ENCODE data around the gene OR5K2. TPM values are rescaled to one million over a fixed set of nuclear protein-coding genes. Genes with fewer than 3 reads are reported as not detected.

OR5K2 gene
- total RNA-seq, 2 donors from 2014 or later = not detected

GRCh38 chr3:98519351-98519750, 21.9 kb downstream of the OR5K2 start:
- DNase-seq (no peak), ATAC-seq (no peak)
- intact Hi-C loops (cut with DNase I, micrococcal nuclease) = no loop called here

GRCh38 chr3:98521897-98522543, 24.5 kb downstream of the OR5K2 start:
- ATAC-seq = peak; percentile 75
- intact Hi-C loops (cut with DNase I, micrococcal nuclease) = loop anchor here in 1 of 2 donors (10.0 kb wide), 1 partner anchor 73 kb away; the partner anchor contains the start of gene CPOX
- DNase-seq = peak; percentile 36 to 57

- DNase-seq (peak; percentile 97), ATAC-seq (peak; percentile 98)
- intact Hi-C loops (cut with DNase I, micrococcal nuclease) = loop anchor here in 1 of 2 donors (10.0 kb wide), 1 partner anchor 72 kb away; the partner anchor contains the start of gene CPOX
Observed at GRCh38 chr3:98522544-98523281, 25.2 kb downstream of the OR5K2 start, which contains the start of gene CLDND1. Gene CLDND1 (minus strand): TSS chr3:98522902. CDS start chr3:98521424, 1,478 bp downstream.

GRCh38 chr3:98525494-98525893, 28.0 kb downstream of the OR5K2 start:
- intact Hi-C loops (cut with DNase I, micrococcal nuclease) = loop anchor here in 1 of 2 donors (10.0 kb wide), 1 partner anchor 69 kb away; the partner anchor contains the start of gene CPOX
- no peak for DNase-seq
- no peak for ATAC-seq

- no peak for ATAC-seq
- intact Hi-C loops (cut with DNase I, micrococcal nuclease) = loop anchor here in 1 of 2 donors (10.0 kb wide), 1 partner anchor 66 kb away; the partner anchor contains the start of gene CPOX
- no peak for DNase-seq
Observed at GRCh38 chr3:98528474-98529346, 31.2 kb downstream of the OR5K2 start.

GRCh38 chr3:98529856-98530459, 32.5 kb downstream of the OR5K2 start:
- intact Hi-C loops (cut with DNase I, micrococcal nuclease) = loop anchor here in 1 of 2 donors (10.0 kb wide), 1 partner anchor 65 kb away; the partner anchor contains the start of gene CPOX
- ATAC-seq = no peak
- DNase-seq = no peak

GRCh38 chr3:98530676-98531075, 33.2 kb downstream of the OR5K2 start:
- DNase-seq = no peak
- intact Hi-C loops (cut with DNase I, micrococcal nuclease) = no loop called here
- ATAC-seq = no peak

GRCh38 chr3:98531622-98532274, 34.3 kb downstream of the OR5K2 start, which contains the start of gene GPR15:
Gene GPR15 (plus strand): TSS chr3:98531978. CDS start chr3:98532034, 56 bp downstream.
- no peak for ATAC-seq
- intact Hi-C loops (cut with DNase I, micrococcal nuclease) = no loop called here
- DNase-seq = no peak

GRCh38 chr3:98532275-98532637, 34.8 kb downstream of the OR5K2 start:
- intact Hi-C loops (cut with DNase I, micrococcal nuclease) = no loop called here
- ATAC-seq (no peak), DNase-seq (no peak)

- intact Hi-C loops (cut with DNase I, micrococcal nuclease) = no loop called here
- ATAC-seq (no peak), DNase-seq (no peak)
Observed at GRCh38 chr3:98532709-98533571, 35.5 kb downstream of the OR5K2 start.

- ATAC-seq = no peak
- intact Hi-C loops (cut with DNase I, micrococcal nuclease) = no loop called here
- DNase-seq = no peak
Observed at GRCh38 chr3:98534168-98534567, 36.7 kb downstream of the OR5K2 start.

GRCh38 chr3:98534734-98535133, 37.3 kb downstream of the OR5K2 start:
- intact Hi-C loops (cut with DNase I, micrococcal nuclease) = no loop called here
- ATAC-seq = no peak
- no peak for DNase-seq

- no peak for DNase-seq
- no peak for ATAC-seq
- intact Hi-C loops (cut with DNase I, micrococcal nuclease) = no loop called here
Observed at GRCh38 chr3:98536456-98537017, 39.1 kb downstream of the OR5K2 start.

GRCh38 chr3:98540346-98540745, 42.9 kb downstream of the OR5K2 start:
- intact Hi-C loops (cut with DNase I, micrococcal nuclease) = no loop called here

GRCh38 chr3:98541695-98542094, 44.2 kb downstream of the OR5K2 start:
- ATAC-seq (no peak), DNase-seq (no peak)
- intact Hi-C loops (cut with DNase I, micrococcal nuclease) = no loop called here

More at GRCh38 chr3:98540346-98540745, 42.9 kb downstream of the OR5K2 start:
- ATAC-seq (no peak), DNase-seq (no peak)

GRCh38 chr3:98542623-98543022, 45.1 kb downstream of the OR5K2 start:
- intact Hi-C loops (cut with DNase I, micrococcal nuclease) = no loop called here
- ATAC-seq = no peak

GRCh38 chr3:98545940-98546339, 48.5 kb downstream of the OR5K2 start:
- ATAC-seq (no peak), DNase-seq (no peak)
- intact Hi-C loops (cut with DNase I, micrococcal nuclease) = no loop called here

More at GRCh38 chr3:98542623-98543022, 45.1 kb downstream of the OR5K2 start:
- no peak for DNase-seq
